HG03469 (cell line): ENCODE measurements around the gene ITCH.

Source experiments
- ATAC-seq: cut with Tn5 transposase; IDR thresholded peaks from one replicate; pipeline ENCODE4 v1.9.1; 2021; ENCODE audit warnings: mild to moderate bottlenecking, moderate library complexity, moderate number of reproducible peaks; ENCODE audit not compliant: unreplicated experiment

Gene ITCH

DNA sequence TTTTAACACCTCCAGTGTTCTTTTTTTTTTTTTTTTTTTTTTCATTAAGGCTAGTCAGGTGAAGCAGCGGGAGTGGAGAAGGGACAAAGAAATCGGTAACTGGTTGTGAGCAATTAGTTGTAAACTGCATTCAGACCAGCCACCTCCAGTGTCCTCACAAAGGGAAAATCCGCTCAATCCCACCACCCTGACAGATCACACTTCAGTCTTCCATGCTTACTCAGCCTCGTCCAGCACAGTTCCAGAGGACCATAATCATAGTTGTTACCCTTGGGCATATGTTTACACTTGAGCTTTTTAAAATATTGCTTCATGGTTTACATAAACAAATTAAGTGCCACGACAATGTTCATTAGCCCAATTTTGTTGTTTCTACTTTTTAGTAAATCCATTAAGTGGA, 163.4 kb downstream of the ITCH start:
- ATAC-seq, result no peak

- ATAC-seq, result no peak
These were observed 163.9 kb downstream of the ITCH start for GRCh38 chr20:34527016-34527415.

DNA sequence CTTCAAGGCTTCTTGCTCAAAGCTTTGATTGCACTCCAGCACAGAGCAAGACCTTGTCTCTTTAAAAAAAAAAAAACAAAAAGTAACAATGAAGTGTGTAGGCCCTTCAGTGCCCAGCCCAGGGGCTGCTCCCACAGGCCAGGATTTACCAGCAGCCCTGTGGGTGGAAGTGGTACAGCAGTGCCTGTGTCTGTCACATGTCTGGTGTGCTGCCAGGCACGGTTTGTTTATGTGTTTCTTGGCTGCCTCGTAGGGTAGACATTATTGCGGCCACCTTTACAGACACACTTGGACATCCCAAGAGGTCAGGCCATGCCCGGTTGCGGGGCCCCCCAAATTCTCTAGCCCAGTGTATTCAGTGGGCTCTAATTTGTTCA, 165.8 kb downstream of the ITCH start:
- ATAC-seq, result no peak

DNA sequence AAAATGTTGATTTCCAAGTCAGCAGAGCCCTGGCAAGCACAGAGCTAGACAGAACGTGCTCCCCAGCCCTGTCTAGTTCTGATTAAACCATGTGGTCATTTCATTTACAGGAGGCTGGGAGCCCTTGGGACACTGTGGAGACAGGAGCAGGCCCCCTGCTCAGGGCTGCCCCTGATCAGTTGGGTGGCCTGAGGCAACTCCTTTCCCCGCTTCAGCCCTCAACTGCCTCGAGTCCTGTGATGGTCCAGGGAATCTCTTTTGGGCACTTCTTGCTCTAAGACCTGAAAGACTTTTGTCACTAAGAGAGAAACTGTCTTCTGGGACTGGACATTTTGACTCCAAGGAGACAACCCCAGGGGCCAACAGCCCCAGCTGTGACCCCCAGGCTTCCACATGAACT, 166.7 kb downstream of the ITCH start:
- no peak for ATAC-seq

GRCh38 chr20:34530342-34530741, 167.3 kb downstream of the ITCH start:
- no peak for ATAC-seq

- ATAC-seq, result no peak
These were observed 168.7 kb downstream of the ITCH start for GRCh38 chr20:34531608-34532265.

GRCh38 chr20:34532320-34532719, 169.2 kb downstream of the ITCH start:
- no peak for ATAC-seq

GRCh38 chr20:34532756-34533155, 169.7 kb downstream of the ITCH start:
- no peak for ATAC-seq

GRCh38 chr20:34534391-34535165, 171.5 kb downstream of the ITCH start:
- no peak for ATAC-seq

DNA sequence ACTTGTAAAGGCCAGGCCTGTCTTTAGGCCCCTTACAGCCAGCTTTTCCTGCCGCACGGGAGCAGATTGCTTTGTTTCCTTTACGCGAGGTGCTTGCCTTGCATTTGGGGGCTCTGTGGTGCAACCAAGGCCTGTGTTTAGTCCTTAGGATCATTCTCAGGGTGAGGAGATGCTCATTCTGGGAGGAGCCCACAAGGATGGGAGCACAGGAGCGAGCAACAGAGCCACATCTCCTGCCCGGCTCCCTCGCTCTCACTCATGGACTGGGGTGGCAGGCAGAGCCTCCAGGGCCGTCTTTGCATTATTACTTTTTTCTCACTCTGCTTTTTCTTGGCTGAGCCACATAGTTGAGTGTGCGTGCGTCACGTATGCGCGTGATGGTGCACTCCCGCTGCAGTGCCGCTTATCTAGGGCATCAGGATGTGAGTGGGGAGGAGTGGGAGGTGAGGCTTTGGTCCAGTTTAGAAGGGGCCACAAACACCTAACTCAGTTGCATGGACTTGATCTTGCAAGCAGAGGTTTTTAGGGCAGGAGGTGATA, 172.3 kb downstream of the ITCH start:
- no peak for ATAC-seq

- no peak for ATAC-seq
These were observed 172.8 kb downstream of the ITCH start for GRCh38 chr20:34535857-34536256.

- ATAC-seq, result no peak
These were observed 173.8 kb downstream of the ITCH start for GRCh38 chr20:34536798-34537394.

DNA sequence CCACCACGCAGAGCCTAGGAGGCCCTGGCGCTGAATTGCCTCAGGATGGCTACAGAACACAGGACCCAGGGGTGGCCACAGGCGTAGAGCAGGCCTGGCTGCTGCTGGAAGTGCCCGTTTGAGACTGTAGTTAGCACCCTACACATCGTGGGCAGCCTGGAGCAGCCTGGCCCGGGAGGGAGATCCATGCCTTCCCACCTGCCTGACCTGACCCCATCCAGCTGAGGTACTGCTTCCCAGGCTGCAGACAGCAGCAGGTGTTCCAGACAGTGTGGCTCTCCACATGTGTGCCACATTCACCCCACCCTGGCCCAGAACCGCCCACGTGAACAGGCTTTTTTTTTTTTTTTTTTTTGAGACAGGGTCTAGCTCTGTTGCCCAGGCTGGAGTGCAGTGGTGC, 174.6 kb downstream of the ITCH start:
- no peak for ATAC-seq

DNA sequence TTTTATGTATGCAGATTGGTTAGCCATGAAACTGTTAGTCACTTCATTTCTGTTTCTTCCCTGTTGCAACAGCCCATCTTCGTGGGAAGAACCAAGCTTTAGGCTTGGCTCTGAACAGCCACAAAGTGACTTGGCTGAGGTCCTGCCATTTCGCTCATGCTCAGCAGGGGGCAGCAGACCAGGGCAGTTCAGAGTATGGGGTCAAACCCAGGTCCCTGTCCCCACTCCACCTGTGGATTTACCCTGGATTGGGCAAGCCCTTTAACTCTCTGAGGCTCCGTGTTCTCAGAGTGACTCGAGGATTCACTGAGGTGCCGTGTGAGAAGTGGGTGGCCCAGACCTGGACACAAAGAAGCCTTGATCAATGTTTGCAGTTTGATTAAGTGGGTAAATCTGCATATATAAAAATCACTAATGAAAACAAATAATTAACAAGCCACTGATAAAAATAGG, 175.6 kb downstream of the ITCH start:
- ATAC-seq, result no peak

GRCh38 chr20:34539756-34540155, 176.7 kb downstream of the ITCH start:
- ATAC-seq, result no peak

DNA sequence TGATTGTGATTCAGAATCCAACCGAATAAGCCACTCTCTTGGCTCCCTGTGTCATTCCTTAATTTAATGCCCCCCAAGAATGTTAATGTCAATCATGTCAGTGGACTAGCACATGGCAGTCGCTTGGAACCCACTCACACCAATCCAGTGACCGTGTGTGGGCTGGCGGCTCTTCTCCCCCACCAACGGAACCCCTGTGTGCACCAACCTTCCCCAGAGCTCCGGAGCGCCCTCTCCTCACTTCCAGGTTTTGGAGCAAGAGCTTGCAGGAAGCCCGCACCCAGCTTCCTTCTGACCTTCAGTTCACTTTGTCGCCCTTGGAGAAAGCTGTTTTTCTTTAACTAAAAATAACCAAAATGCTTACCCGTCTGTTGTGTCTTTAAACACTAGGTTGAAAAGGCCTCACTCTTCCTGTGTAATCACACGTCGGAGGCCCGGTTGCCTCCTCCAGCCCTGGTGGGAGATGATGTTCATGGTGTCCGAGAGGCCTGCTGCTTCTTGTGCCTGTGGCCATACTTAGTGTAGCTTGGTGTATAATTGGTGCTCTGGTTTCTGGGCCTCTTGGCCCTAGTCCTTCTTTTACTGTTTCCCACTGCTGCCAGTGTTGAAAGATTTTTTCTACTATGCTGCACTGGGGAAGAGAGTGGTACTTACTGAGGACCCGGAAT, 177.7 kb downstream of the ITCH start:
- ATAC-seq, result no peak

- no peak for ATAC-seq
These were observed 178.3 kb downstream of the ITCH start for GRCh38 chr20:34541264-34541901.

- ATAC-seq, result no peak
These were observed 178.8 kb downstream of the ITCH start for GRCh38 chr20:34541917-34542316.

DNA sequence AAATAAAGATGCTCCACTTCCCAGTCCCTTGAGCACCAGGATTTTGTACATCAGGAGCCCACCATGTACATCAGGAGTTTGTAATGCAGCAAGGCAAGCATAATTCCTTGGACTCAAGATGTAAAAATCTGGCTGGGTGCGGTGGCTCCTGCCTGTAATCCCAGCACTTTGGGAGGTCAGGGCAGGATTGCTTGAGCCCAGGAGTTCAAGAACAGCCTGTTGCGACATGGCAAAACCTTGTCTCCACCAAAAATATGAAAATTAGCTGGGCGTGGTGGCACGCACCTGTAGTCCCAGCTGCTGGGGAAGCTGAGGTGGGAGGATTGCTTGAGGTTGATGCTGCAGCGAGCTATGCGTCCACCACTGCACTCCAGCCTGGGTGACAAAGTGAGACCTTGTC, 179.4 kb downstream of the ITCH start:
- ATAC-seq, result no peak

DNA sequence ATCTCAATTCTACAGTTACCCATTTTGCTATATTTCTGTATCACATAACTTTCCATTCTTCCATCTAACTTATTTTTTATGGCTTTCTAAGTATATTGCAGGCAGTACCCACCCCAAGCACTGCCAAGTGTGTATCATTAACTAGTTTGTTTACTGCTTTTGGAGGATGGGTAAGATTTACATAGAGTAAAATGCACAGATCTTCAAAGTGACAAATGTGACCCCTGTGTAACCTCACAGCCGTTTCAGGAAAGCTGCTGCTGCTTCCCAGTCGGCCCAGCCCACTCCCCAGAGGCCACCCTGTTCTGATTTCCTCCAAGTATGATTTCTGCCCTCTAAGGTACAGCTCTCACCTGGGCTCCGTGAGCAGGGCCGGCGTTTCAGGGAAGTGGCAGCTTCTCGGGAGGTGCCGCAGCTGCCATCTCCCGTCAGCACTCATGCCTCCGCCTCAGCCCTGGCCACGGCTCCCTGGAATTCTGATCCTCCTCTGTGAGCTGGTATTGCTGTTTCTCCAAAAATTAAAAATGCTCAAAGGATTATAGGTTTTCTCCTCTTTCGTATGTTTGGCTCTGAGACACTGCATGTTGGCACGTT, 180.5 kb downstream of the ITCH start:
- ATAC-seq, result no peak
